GM12892 (cell line): ENCODE measurements around the gene KAZN.

Experiments used
- POLR2AphosphoS5 ChIP-seq: IDR thresholded peaks from 2 replicates; pipeline ENCODE4 v1.6.1; 2011; ENCODE audit warnings: low read depth, low read length, control low read depth
- TAF1 ChIP-seq: IDR thresholded peaks from 2 replicates; pipeline ENCODE4 v1.6.1; 2011; ENCODE audit warnings: low read depth, mild to moderate bottlenecking, control low read depth, low read length, borderline replicate concordance

GRCh38 chr1:15104768-15105167 lies 506.3 kb downstream of the KAZN start:
- TF ChIP-seq TAF1 (no peak), POLR2AphosphoS5 (no peak)
